CD4-positive, alpha-beta T cell treated with Interleukin-10 for 1 hour (primary cell): ENCODE results near the gene PGAP6.
"Not testable (repeated sequence)": the region's sequence is repeated elsewhere in the genome, so short reads cannot be mapped to it uniquely, and the experiment has no call there.

Experiments used
- DNase-seq: peaks from one replicate; pipeline ENCODE4 v3.0.0-alpha.2; 2020

Gene PGAP6

DNA sequence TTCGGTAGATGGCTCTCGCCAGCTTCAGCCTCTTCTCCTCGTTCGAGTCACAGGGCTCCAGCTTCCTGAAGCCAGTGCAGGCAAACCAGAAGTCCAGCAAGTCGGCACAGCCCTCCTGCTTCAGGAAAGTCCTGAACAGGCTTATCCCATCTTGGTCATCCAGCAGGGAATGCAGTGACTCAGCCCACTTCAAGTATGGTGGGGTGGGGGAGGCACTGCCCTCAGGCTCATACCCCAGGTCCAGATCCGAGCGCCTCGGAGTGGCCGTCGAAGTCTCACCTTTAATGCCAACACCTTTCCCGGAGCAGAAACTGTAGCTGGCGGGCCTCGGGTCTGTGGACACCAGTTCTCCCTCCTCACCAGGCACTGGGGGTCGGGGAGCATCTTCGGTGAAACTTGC lies 35.2 kb downstream of the PGAP6 start:
- DNase-seq, result no peak

DNA sequence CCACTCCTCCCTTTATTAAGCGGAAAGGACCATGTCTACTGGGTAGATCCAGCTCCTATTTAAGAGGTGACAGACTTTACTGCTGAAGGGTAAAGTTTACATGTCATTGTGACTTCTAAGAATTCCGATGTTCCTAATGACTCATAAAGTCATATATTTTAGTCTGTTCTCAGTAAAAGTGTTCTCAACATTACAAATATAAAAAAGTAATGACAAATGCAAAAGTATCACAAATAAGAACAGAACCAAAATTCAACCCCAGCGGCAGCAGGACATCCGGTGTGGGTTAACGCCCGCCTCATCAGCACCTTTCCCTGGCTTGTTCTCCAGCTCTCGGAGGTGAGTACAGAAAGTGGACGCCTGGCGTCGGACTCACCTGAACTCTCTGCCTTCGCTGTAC lies 36.0 kb downstream of the PGAP6 start:
- no peak for DNase-seq

DNA sequence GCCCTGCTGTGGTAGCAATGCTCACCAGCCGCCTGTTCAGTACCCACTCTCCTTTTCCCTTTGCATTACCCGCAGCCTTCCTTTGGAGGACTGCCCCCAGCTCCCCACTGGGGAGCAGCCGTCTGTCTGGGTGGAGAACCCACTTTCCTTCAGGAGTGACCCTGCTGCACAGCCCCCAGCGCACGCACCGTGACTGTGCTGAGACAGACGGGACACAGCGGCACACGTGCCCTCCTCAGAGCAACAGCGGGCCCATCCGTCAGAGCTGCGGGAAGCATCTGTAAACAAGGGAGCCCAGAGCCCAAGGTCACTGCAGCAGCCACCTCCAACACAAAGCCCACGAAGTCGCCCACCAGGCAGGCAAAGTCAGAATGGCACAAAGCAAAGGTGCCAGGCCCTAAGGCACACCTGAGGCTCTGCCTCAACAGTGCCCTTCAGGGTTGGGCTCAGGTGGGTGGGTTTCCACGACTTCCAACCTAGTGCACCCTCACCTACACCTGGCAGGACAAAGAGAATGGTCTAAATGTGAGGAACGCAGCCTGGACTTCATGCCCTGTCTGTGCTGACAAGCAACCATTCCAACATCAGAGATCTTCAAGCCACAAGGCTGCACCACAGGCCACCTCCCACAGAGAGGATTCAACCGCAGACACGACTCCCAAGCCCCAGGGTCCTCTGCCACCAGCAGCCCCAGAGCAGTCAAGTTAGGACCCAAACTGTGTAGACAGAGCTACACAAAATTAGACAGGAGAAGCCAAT lies 39.1 kb downstream of the PGAP6 start:
- no peak for DNase-seq

DNA sequence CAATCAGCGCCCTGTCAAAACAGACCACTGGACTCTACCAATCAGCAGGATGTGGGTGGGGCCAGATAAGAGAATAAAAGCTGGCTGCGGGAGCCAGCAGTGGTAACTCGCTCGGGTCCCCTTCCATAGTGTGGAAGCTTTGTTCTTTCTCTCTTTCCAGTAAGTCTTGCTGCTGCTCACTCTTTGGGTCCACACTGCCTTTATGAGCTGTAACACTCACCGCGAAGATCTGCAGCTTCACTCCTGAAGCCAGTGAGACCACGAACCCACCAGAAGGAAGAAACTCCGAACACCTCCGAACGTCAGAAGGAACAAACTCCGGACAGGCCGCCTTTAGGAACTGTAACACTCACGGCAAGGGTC lies 39.8 kb downstream of the PGAP6 start:
- not testable (repeated sequence) for DNase-seq

DNA sequence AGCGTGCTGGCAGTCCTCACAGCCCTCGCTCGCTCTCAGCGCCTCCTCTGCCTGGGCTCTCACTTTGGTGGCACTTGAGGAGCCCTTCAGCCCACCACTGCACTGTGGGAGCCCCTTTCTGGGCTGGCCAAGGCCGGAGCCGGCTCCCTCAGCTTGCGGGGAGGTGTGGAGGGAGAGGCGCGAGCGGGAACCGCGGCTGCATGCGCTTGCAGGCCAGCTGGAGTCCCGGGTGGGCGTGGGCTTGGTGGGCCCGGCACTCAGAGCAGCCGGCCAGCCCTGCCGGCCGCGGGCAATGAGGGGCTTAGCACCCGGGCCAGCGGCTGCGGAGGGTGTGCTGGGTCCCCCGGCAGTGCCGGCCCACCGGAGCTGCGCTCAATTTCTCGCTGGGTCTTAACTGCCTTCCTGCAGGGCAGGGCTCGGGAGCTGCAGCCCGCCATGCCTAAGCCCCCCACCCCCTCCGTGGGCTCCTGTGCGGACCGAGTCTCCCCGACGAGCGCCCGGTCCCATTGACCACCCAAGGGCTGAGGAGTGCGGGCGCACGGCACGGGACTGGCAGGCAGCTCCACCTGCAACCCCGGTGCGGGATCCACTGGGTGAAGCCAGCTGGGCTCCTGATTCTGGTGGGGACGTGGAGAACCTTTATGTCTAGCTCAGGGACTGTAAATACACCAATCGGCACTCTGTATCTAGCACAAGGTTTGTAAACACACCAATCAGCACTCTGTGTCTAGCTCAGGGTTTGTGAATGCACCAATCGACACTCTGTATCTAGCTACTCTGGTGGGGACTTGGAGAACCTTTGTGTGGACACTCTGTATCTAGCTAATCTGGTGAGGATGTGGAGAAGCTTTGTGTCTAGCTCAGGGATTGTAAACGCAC lies 40.4 kb downstream of the PGAP6 start:
- not testable (repeated sequence) for DNase-seq

DNA sequence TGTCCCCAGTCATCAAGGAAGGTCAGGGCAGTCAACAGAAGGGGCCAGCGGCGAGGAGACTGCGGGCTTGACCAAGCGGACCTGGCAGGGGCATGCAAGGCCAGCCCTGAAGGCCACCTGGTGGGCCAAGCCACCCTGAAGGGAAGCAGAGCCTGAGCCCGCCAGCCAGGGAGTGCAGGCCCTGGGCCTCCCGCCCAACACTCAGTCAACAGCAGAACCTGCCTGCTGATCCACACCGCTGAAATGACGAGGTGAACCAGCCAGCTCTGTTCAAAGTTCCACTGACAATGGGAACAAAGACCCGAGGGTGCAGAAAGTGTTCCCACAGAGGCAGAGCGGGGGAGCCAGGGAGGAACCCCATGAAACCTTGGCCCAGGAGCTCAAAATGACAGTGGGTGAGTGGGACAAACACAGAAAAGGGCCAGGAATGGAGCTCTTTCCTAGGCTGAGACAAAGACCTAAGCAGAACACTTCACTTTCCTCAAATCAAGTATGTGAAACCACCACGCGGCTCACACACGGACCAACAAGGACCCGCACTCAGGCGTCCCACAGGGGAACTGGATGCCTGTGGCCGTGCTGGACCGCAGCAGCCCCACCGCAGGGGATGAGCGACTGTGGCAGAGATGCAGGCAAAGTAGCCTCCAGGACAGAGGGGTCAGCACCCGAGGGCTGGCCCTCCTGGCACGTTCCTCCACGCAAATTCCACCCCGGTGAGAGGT lies 41.2 kb downstream of the PGAP6 start:
- DNase-seq, result no peak

DNA sequence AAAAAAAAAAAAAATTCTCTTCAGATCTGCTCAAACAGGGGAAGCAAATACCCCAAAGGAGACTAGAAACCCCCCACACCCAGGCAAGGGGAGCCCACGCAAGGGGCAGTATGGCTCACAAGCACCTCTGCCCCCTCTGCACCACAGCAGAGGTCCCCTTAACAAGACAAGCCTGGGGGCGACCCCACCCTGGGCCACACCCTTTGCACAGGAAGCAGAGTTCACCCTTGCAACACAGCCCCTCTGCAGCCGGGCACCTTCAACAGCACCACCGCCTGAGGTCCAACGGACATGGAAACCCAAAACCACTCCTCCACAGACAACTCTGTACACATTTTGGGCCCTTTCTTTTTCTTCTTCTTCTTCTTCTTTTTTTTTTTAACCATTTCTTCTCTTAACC lies 42.1 kb downstream of the PGAP6 start:
- DNase-seq, result peak; percentile 22

DNA sequence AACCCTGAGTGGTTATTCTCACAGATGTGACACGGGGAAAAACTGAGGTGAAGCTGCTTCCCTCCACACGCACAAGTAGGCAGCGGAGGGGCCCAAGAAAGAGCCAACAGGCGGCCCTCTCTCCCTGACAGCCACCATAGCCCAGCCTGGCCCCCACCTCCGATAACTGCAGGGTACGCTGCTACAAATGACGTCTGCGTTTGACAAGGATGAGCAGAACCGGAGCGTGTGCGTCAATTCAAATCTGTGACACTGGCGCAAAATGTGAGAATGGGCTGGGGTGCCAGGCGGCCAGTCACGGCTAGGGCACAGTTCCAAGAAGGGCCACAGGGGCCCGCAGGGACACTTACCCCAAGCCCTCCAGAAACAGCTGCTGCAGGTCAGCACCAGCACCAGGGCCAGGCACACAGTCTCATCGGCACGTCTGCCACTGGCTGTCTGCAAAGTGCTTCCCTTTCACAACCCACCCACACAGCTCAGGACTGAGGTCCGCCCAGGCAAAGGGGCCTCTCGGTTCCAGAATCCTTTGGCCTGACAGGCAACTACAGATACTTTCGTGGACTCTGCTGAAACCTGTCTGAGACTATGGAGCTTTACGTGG lies 43.7 kb downstream of the PGAP6 start:
- no peak for DNase-seq

DNA sequence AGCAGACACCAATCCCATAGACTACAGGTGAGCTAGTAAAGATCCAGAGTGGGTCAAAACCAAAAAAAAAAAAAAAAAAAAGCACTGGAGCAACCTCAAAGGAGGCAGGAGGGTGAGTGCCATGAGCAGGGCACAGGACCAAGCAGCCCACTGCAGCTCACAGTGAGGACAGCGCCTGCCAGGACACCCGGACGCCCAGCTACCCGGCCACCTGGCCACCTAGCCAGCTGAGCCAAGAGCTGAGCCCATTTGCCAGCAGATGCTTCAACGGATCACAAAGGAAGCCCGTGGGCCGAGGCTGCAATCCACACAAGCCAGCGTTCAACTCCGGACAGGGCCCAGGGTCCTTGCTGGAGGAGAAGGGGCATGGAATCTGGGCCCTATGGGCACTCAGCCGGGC lies 44.3 kb downstream of the PGAP6 start:
- DNase-seq, result no peak

DNA sequence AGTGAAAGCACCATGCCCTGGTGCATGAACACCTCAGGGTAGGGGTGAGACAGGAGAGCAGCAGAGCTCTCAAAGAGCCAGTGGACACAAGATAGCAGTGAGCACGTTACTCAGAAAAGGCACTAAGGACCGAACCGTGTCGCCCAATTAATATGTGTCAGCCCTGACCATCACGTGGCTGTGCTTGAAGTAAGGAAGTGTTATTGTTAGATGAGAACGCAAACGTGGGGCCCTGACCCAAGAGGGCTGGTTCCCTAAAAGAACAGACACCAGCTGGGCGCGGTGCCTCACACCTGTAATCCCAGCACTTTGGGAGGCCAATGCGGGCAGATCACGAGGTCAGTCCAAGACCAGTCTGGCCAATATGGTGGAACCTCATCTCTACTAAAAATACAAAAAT lies 45.5 kb downstream of the PGAP6 start:
- DNase-seq, result no peak

DNA sequence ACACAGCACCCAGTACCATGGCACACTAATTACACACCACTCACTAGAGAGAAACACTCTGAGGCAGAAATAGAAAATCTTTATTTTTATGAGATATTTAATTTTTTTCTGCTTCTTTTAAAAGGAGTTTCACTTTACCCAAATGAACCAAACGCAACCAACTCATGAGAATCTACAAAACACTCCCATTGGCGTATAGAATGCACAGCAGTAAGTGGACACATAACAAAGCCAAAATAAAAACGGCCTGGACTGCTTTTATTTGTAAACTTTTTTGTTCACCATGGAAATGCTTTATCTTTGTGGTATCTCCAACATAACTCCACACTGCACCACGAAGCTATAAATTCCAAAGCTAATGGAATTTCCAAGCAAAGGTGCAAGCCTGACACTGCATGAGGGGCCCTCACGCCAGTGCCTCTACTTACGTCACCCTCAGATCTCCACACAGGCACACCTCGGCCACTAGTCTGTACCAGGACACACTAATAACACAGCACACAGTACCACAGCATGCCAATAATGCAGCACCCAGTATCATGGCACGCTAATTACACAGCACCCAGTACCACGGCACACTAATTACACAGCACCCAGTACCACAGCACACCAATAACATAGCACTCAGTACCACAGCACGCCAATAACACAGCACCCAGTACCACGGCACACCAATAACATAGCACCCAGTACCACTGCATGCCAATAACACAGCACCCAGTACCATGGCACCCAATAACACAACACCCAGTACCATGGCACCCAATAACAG lies 46.7 kb downstream of the PGAP6 start:
- not testable (repeated sequence) for DNase-seq

DNA sequence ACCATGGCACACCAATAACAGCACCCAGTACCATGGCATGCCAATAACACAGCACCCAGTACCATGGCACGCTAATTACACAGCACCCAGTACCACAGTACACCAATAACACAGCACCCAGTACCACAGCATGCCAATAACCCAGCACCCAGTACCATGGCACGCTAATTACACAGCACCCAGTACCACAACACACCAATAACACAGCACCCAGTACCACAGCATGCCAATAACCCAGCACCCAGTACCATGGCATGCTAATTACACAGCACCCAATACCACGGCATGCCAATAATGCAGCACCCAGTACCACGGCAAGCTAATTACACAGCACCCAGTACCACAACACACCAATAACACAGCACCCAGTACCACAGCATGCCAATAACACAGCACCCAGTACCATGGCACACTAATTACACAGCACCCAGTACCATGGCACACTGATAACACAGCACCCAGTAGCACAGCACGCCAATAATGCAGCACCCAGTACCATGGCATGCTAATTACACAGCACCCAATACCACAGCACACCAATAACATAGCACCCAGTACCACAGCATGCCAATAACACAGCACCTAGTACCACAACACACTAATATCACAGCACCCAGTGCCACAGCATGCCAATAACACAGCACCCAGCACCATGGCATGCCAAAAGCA lies 47.5 kb downstream of the PGAP6 start:
- not testable (repeated sequence) for DNase-seq

DNA sequence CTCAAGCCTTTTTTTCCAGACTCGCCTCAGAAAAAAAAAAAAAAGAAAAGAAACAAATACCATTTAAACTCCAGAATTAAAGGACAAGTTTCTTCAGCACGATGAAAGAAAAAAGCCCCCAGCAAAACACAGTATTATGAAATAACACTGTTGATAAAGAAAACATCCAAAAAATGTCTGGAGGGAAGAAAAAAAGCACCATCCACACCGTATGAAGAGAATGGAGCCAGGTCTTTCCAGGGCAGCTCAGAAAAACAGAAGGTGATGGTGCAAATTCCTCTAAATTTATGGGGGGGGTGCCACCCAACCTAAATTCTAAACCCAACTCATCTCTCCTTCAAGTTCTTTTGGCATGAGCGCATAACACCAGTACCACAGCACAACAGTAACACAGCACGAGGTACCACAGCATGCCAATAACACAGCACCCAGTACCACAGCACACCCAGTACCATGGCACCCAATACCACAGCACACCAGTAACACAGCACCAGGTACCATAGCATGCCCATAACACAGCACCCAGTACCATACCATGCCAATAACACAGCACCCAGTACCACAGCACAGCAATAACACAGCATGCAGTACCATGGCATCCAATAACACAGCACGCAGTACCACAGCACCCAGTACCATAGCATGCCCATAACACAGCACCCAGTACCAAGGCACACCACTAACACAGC lies 48.2 kb downstream of the PGAP6 start:
- DNase-seq, result no peak

DNA sequence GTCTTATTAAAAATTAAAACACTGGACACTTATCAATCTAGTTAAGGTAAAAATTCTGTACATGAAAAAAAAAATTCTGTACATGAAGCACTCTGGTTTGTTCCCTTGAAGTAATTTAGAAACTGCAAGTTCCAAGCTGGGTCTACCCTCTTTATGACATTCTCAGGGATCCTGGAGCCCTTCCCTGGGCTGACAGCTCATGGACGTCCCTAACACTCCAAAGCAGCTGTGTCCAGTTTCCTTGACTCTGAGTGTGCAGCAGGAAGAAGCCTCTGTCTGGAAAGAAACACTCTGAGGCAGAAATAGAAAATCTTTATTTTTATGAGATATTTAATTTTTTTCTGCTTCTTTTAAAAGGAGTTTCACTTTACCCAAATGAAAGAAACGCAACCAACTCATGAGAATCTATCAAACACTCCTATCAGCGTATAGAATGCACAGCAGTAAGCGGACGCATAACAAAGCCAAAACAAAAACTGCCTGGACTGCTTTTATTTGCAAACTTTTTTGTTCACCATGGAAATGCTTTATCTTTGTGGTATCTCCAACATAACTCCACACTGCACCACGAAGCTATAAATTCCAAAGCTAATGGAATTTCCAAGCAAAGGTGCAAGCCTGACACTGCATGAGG lies 50.5 kb downstream of the PGAP6 start:
- not testable (repeated sequence) for DNase-seq

DNA sequence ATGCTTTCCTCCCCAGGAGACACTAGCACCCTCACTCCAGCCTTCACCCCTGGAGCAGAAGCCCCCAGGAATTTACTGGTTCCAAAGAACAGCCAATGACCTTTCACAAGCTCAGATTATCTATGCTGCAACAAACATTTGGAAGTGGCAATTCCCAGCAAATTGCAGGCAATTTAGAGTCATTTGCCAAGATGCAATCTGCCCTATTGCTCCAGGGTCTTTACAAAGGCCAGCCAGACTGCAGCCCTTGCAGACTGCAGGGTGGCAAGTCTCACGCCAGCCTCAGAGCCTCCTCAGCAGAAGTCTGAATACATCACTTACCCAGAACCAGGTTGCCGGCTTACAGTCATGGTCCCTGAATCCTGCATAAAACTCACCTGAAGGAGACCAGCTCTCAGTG lies 51.0 kb downstream of the PGAP6 start:
- no peak for DNase-seq

DNA sequence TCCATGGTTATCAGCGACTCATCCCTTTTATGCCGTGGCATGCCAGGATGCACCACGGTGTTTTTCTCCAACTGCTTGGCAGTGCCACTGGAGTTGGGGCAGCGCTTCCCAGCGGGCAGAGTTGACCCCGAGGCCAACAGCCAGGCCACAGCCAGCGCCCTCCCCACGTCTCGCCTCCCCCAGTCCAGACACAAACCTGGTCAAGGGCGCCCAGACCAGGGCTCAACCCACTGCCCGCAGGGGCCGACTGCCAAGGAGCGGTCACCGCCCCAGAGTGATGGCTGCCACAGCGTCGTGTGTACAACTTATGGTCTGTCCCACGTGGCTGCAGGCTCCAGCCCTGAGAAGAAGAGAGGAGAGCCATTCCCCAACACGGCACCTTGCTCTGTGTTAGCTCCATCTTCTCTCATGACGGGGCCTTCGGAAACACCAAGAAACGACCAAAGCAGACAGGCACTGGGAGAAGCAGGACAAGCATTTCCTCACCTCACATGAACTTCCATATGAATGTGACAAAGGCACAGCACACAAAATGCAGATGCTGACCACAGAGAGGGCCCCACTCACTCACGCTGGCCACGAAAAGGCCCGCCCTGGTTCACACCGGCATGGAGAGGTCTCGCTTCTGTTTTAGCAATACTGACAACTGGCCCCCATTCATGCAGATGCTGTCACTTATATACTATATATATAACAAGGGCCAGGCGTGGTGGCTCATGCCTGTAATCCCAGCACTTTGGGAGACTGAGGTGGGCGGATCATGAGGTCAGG lies 56.2 kb downstream of the PGAP6 start:
- DNase-seq, result no peak

DNA sequence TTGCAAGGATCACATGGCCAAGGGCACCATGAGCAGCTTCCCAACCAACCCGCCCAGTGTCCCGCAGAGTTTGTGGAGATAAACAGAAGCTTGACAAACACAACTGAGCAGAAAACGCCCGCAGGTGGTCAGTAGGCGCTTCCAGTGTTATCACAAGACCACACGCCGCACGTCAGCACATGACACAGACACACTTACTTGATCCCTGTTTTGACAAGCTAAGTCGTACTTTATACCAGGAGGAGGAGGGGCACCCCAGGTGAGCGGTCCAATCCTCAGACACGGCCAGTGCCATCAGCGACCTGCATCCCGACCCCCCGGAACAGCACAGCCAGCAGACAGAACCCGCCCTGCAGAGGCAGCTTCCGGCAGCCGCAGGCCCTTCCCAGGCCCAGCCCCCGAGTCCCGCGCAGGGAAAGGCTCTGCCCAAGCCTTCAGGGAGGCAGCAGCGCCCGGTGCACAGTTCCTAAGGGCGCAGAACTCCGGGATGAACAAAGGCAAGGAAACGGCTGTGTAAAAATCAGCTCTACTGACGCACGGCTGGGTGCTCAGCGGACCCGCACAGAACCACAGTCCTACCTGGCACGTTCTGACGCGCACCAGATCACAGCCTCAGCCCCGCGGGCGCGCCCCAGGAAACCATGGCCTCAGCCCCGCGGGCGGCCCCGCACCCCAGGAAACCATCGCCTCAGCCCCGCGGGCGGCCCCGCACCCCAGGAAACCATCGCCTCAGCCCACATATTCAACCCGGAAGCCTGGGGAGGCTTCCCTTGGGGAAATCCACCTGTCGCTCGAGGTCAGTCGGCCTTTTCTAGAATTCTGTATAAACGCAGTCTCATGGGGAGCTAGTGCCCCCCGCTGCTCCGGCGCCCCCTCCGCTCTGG lies 57.1 kb downstream of the PGAP6 start:
- DNase-seq, result peak; percentile 83

DNA sequence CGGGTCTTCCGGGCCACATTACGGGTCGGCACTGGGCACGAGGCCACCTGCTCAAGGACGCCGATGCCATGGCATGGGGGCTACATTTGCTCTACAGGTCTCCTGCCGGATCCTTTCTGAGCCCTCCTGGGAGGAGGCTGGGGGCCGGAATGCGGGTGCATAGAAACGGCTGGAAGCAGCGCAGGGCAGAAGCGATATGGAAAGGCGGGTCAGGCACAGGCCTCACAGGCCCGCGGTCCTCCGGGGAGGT lies 57.7 kb downstream of the PGAP6 start:
- DNase-seq, result no peak

DNA sequence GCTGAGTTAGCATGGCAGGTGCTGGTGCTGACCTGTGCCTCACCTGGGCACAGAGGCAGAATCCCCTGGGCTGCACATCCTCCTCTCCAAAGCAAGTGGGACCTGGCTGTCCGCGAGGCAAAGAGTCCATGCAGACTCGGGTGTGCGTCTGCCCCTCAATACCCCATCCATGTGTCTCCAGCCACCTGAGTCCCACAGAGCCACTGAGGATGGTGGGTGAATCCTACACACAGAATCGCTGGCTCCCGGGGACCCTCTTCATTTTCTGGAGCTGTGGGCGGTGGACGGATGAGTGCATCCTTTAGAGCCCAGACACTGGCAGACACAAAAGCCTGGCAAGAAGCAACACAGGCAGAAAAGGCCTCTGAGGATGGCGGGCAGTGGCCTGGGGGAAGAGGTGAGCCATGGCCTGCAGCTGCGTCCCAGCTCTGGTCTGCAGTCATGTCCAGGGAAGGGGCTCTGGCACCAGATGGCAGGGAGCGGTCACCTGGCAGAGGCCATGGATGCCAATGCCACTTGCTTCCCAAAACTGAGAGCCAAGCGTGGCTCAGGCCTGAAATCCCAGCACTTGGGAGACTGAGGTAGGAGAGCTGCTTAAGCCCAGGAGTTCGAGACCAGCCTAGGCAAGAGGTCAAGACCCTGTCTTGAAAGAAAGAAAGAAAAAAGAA lies 59.2 kb downstream of the PGAP6 start:
- DNase-seq, result no peak
